ENCODE results near the gene POLD3. TPM values are rescaled to one million over a fixed set of nuclear protein-coding genes. Genes with fewer than 3 reads are reported as not detected.
"Not testable (repeated sequence)": the region's sequence is repeated elsewhere in the genome, so short reads cannot be mapped to it uniquely, and the experiment has no call there.

The POLD3 gene
- total RNA-seq, 2 donors from 2014 or later, result 46.0 to 54.3 TPM

GRCh38 chr11:74572349-74572748 is 20.0 kb upstream of the POLD3 start:
- Mint-ChIP-seq H3K9me3 (no peaks in the 10 kb centered on the region), H3K4me3 (no peak overlapping the region), H3K36me3 (ENCODE audit: low read depth) (no peaks in the 10 kb centered on the region), H3K27me3 (peaks cover 3% of the 10 kb centered on the region), H3K4me1 (no peaks in the 10 kb centered on the region), H3K27ac (no peak overlapping the region)
- no peak for ATAC-seq (replicated peaks)

GRCh38 chr11:74574563-74574962 is 17.8 kb upstream of the POLD3 start:
- H3K27me3 Mint-ChIP-seq, result peaks cover 3% of the 10 kb centered on the region
- no peak overlapping the region for H3K27ac Mint-ChIP-seq
- H3K9me3 Mint-ChIP-seq, result no peaks in the 10 kb centered on the region
- H3K4me1 Mint-ChIP-seq, result no peaks in the 10 kb centered on the region
- H3K4me3 Mint-ChIP-seq, result no peak overlapping the region
- ATAC-seq (replicated peaks), result no peak
- H3K36me3 Mint-ChIP-seq (ENCODE audit: low read depth), result no peaks in the 10 kb centered on the region

GRCh38 chr11:74575999-74576398 is 16.4 kb upstream of the POLD3 start:
- H3K36me3 Mint-ChIP-seq (ENCODE audit: low read depth), result no peaks in the 10 kb centered on the region
- no peaks in the 10 kb centered on the region for H3K9me3 Mint-ChIP-seq
- H3K4me1 Mint-ChIP-seq, result no peaks in the 10 kb centered on the region
- no peak for ATAC-seq (replicated peaks)
- no peak overlapping the region for H3K27ac Mint-ChIP-seq
- H3K4me3 Mint-ChIP-seq, result no peak overlapping the region
- peaks cover 3% of the 10 kb centered on the region for H3K27me3 Mint-ChIP-seq

- peaks cover 3% of the 10 kb centered on the region for H3K27me3 Mint-ChIP-seq
- no peaks in the 10 kb centered on the region for H3K4me1 Mint-ChIP-seq
- no peak overlapping the region for H3K4me3 Mint-ChIP-seq
- H3K36me3 Mint-ChIP-seq (ENCODE audit: low read depth), result no peaks in the 10 kb centered on the region
- ATAC-seq (replicated peaks), result no peak
- no peak overlapping the region for H3K27ac Mint-ChIP-seq
- H3K9me3 Mint-ChIP-seq, result no peaks in the 10 kb centered on the region
Measured at GRCh38 chr11:74577181-74577580, 15.2 kb upstream of the POLD3 start.

- no peaks in the 10 kb centered on the region for H3K4me1 Mint-ChIP-seq
- H3K27ac Mint-ChIP-seq, result no peak overlapping the region
- H3K36me3 Mint-ChIP-seq (ENCODE audit: low read depth), result no peaks in the 10 kb centered on the region
- no peak overlapping the region for H3K4me3 Mint-ChIP-seq
- no peak for ATAC-seq (replicated peaks)
- no peaks in the 10 kb centered on the region for H3K9me3 Mint-ChIP-seq
- no peaks in the 10 kb centered on the region for H3K27me3 Mint-ChIP-seq
Measured at GRCh38 chr11:74577624-74578396, 14.6 kb upstream of the POLD3 start.

GRCh38 chr11:74579577-74580270 is 12.7 kb upstream of the POLD3 start:
- Mint-ChIP-seq H3K4me1 (no peaks in the 10 kb centered on the region), H3K9me3 (no peaks in the 10 kb centered on the region), H3K27ac (no peak overlapping the region), H3K4me3 (no peak overlapping the region), H3K36me3 (ENCODE audit: low read depth) (no peaks in the 10 kb centered on the region), H3K27me3 (no peaks in the 10 kb centered on the region)
- no peak for ATAC-seq (replicated peaks)

GRCh38 chr11:74581954-74582547 is 10.3 kb upstream of the POLD3 start:
- Mint-ChIP-seq H3K36me3 (ENCODE audit: low read depth) (no peaks in the 10 kb centered on the region), H3K4me1 (no peaks in the 10 kb centered on the region), H3K27me3 (no peaks in the 10 kb centered on the region), H3K27ac (no peak overlapping the region), H3K9me3 (no peaks in the 10 kb centered on the region), H3K4me3 (no peak overlapping the region)
- ATAC-seq (replicated peaks), result no peak

GRCh38 chr11:74583024-74583624 is 9.3 kb upstream of the POLD3 start:
- Mint-ChIP-seq H3K27me3 (no peaks in the 10 kb centered on the region), H3K9me3 (no peaks in the 10 kb centered on the region), H3K4me1 (no peaks in the 10 kb centered on the region), H3K36me3 (ENCODE audit: low read depth) (no peaks in the 10 kb centered on the region), H3K27ac (no peak overlapping the region), H3K4me3 (no peak overlapping the region)
- ATAC-seq (replicated peaks), result no peak

GRCh38 chr11:74590492-74590891 is 1.9 kb upstream of the POLD3 start:
- Mint-ChIP-seq H3K36me3 (ENCODE audit: low read depth) (peaks cover 32% of the 10 kb centered on the region), H3K4me1 (peaks cover 16% of the 10 kb centered on the region)
- H3K4me3 Mint-ChIP-seq; H3K9me3 Mint-ChIP-seq; ATAC-seq (replicated peaks); H3K27ac Mint-ChIP-seq; H3K27me3 Mint-ChIP-seq: not testable (repeated sequence)

GRCh38 chr11:74592063-74592440 is 330 bp upstream of the POLD3 start:
- H3K27me3 Mint-ChIP-seq, result no peaks in the 10 kb centered on the region
- H3K4me1 Mint-ChIP-seq, result peaks cover 16% of the 10 kb centered on the region
- H3K27ac Mint-ChIP-seq, result peak overlapping the region; percentile 96
- peak; percentile 5 for ATAC-seq (replicated peaks)
- H3K4me3 Mint-ChIP-seq, result peak overlapping the region; percentile 95
- H3K9me3 Mint-ChIP-seq, result no peaks in the 10 kb centered on the region
- peaks cover 47% of the 10 kb centered on the region for H3K36me3 Mint-ChIP-seq (ENCODE audit: low read depth)

GRCh38 chr11:74593463-74593862 is 1.1 kb downstream of the POLD3 start:
- no peak for ATAC-seq (replicated peaks)
- Mint-ChIP-seq H3K4me1 (peaks cover 16% of the 10 kb centered on the region), H3K27ac (peak overlapping the region; percentile 96), H3K4me3 (peak overlapping the region; percentile 95), H3K36me3 (ENCODE audit: low read depth) (peaks cover 61% of the 10 kb centered on the region), H3K27me3 (no peaks in the 10 kb centered on the region), H3K9me3 (no peaks in the 10 kb centered on the region)

- Mint-ChIP-seq H3K27ac (no peak overlapping the region), H3K36me3 (ENCODE audit: low read depth) (peaks cover 20% of the 10 kb centered on the region), H3K4me1 (no peaks in the 10 kb centered on the region), H3K4me3 (no peak overlapping the region), H3K9me3 (no peaks in the 10 kb centered on the region), H3K27me3 (no peaks in the 10 kb centered on the region)
- ATAC-seq (replicated peaks), result no peak
Measured at GRCh38 chr11:74602637-74603556, 10.5 kb downstream of the POLD3 start.

GRCh38 chr11:74603845-74604244 is 11.5 kb downstream of the POLD3 start:
- Mint-ChIP-seq H3K4me3 (no peak overlapping the region), H3K4me1 (no peaks in the 10 kb centered on the region), H3K9me3 (no peaks in the 10 kb centered on the region), H3K36me3 (ENCODE audit: low read depth) (peaks cover 19% of the 10 kb centered on the region), H3K27me3 (no peaks in the 10 kb centered on the region), H3K27ac (no peak overlapping the region)
- ATAC-seq (replicated peaks), result no peak

GRCh38 chr11:74604311-74604710 is 11.9 kb downstream of the POLD3 start:
- Mint-ChIP-seq H3K36me3 (ENCODE audit: low read depth) (peaks cover 16% of the 10 kb centered on the region), H3K27me3 (no peaks in the 10 kb centered on the region), H3K27ac (no peak overlapping the region), H3K4me1 (no peaks in the 10 kb centered on the region), H3K4me3 (no peak overlapping the region), H3K9me3 (no peaks in the 10 kb centered on the region)
- ATAC-seq (replicated peaks), result no peak
